Common myeloid progenitor, CD34-positive (primary cell): ENCODE measurements around the gene RCOR1.

Experiments
- CTCF ChIA-PET: fragments of 350-600 bp; sonication (Branson Sonifier 250); formaldehyde crosslinking; loops from one replicate; lab custom pipeline; 2021; ENCODE audit warnings: antibody characterized with exemption; lab: Charles Lee
- POLR2A ChIA-PET: fragments of 350-600 bp; sonication (Branson Sonifier 250); formaldehyde crosslinking; loops from one replicate; lab custom pipeline; 2021; ENCODE audit warnings: antibody characterized with exemption; lab: Charles Lee
- DNase-seq, 3 donors: peaks; one replicate each; pipeline versions ENCODE4 v3.0.0 to v3.0.0-alpha.2; 2013
- H3K27ac ChIP-seq, 2 experiments: 1 replicate in 1 of 2; 2 replicates in 1 of 2; pipeline ENCODE4 v1.7.0; 2013; ENCODE audit warnings: inconsistent platforms in 2 of 2, low read length in 2 of 2, mild to moderate bottlenecking in 2 of 2, low read depth in 1 of 2, moderate library complexity in 1 of 2; ENCODE audit not compliant: severe bottlenecking in 2 of 2, insufficient read depth in 1 of 2, poor library complexity in 1 of 2
- H3K27me3 ChIP-seq, 5 experiments: replicated peaks in 2 of 5; 1 replicate in 3 of 5; 2 replicates in 2 of 5; pipeline versions ENCODE4 v1.6.1 to v1.7.0; 2013; ENCODE audit warnings: low read length in 4 of 5, mild to moderate bottlenecking in 2 of 5, moderate library complexity in 2 of 5, inconsistent platforms in 1 of 5; ENCODE audit not compliant: insufficient read depth in 5 of 5, control insufficient read depth in 4 of 5
- H3K36me3 ChIP-seq, 4 experiments: 1 replicate in 2 of 4; 2 replicates in 2 of 4; pipeline versions ENCODE4 v1.6.1 to v1.7.0; 2013; ENCODE audit warnings: low read length in 3 of 4, control low read depth in 1 of 4, mild to moderate bottlenecking in 1 of 4; ENCODE audit not compliant: control insufficient read depth in 4 of 4, insufficient read depth in 4 of 4
- H3K4me1 ChIP-seq, 4 experiments: 1 replicate in 3 of 4; 2 replicates in 1 of 4; pipeline versions ENCODE4 v1.6.1 to v1.7.1; 2013; ENCODE audit warnings: low read length in 3 of 4, mild to moderate bottlenecking in 3 of 4, control low read depth in 1 of 4, inconsistent platforms in 1 of 4, moderate library complexity in 1 of 4; ENCODE audit not compliant: control insufficient read depth in 4 of 4, insufficient read depth in 4 of 4; ENCODE audit errors: control extremely low read depth in 1 of 4
- H3K4me3 ChIP-seq, 7 experiments: 1 replicate in 4 of 7; 2 replicates in 3 of 7; pipeline versions ENCODE4 v1.5.1 to v1.7.0; 2013; ENCODE audit warnings: mild to moderate bottlenecking in 7 of 7, low read length in 6 of 7, moderate library complexity in 6 of 7, inconsistent platforms in 2 of 7, low read depth in 2 of 7, control low read depth in 1 of 7; ENCODE audit not compliant: insufficient read depth in 4 of 7, control insufficient read depth in 1 of 7; ENCODE audit errors: extremely low read depth in 1 of 7
- H3K9me3 ChIP-seq, 5 experiments: 1 replicate in 4 of 5; 2 replicates in 1 of 5; pipeline versions ENCODE4 v1.6.1 to v1.7.1; 2013; ENCODE audit warnings: low read length in 4 of 5, mild to moderate bottlenecking in 2 of 5, inconsistent platforms in 1 of 5, low read depth in 1 of 5, moderate library complexity in 1 of 5; ENCODE audit not compliant: control insufficient read depth in 4 of 5, insufficient read depth in 2 of 5; ENCODE audit errors: control extremely low read depth in 1 of 5
- WGBS: methylation state at CpG from one replicate; pipeline ENCODE4 v1.1.5; 2013; ENCODE audit not compliant: insufficient coverage; 5-methylcytosine and 5-hydroxymethylcytosine counted together

The RCOR1 gene

DNA sequence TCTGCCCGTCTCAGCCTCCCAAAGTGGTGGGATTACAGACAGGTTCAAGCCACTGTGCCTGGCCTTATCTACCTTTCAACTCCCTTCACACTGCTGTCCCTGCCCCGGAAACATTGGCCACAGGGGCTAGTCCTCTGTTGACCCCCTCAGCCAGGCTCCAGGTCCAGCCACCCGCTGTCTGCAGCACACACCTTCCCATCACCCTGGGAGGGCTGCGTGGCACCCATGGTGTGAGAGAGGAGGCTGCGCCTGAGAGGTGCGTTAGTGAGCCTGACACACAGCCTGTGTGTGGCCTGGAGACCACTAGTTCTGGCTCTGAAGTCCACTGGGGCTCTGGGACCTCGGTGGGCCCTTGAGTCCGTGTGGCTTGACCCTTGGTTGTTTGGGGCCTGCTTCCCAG, 156.4 kb downstream of the RCOR1 start:
- ChIA-PET POLR2A (no interaction called here), CTCF (no interaction called here)
- DNase-seq: no peak
- Histone ChIP-seq H3K27ac (no peak overlapping the region), H3K27me3 (no peaks in the 10 kb centered on the region), H3K36me3 (no peaks in the 10 kb centered on the region), H3K4me1 (no peaks in the 10 kb centered on the region), H3K9me3 (no peaks in the 10 kb centered on the region), H3K4me3 (no peak overlapping the region)
- WGBS: 98% methylated on average over 7 of the region's 8 CpGs

GRCh38 chr14:102749393-102750305, 157.2 kb downstream of the RCOR1 start:
- 97% methylated on average over 31 of the region's 33 CpGs for WGBS
- no peaks in the 10 kb centered on the region for H3K4me1 ChIP-seq
- H3K4me3 ChIP-seq: no peak overlapping the region
- no peak for DNase-seq
- no peaks in the 10 kb centered on the region for H3K9me3 ChIP-seq
- H3K36me3 ChIP-seq: no peaks in the 10 kb centered on the region
- CTCF ChIA-PET: no interaction called here
- no peaks in the 10 kb centered on the region for H3K27me3 ChIP-seq
- POLR2A ChIA-PET: no interaction called here
- H3K27ac ChIP-seq: no peak overlapping the region

- ChIA-PET POLR2A (no interaction called here), CTCF (no interaction called here)
- Histone ChIP-seq H3K4me1 (no peaks in the 10 kb centered on the region), H3K27ac (no peak overlapping the region), H3K4me3 (no peak overlapping the region), H3K27me3 (no peaks in the 10 kb centered on the region), H3K36me3 (no peaks in the 10 kb centered on the region), H3K9me3 (no peaks in the 10 kb centered on the region)
- 98% methylated on average over 13 of the region's 14 CpGs for WGBS
- no peak for DNase-seq
These were observed 157.9 kb downstream of the RCOR1 start for GRCh38 chr14:102750376-102750775.

DNA sequence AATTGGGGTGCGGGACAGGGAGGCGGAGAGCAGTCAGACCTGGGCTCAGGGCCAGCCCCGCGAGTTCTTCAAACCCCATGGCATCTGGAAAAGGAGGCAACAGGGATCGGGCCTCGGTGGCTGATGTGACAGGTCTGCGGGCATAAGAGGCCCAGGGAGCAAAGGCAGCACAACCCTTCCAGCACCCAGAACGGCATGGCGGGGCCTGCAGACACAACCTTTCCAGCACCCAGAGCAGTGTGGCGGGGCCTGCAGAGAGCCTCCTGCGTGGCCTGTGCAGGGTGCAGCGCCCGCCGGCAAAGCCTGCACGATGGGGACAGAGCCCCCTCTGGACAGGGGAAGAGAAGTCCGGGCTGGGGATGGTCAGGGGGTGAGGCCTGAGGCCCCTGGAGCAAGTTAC, 158.6 kb downstream of the RCOR1 start:
- POLR2A ChIA-PET: no interaction called here
- no peaks in the 10 kb centered on the region for H3K4me1 ChIP-seq
- no peak for DNase-seq
- H3K36me3 ChIP-seq: no peaks in the 10 kb centered on the region
- WGBS: 93% methylated on average over 12 of the region's 16 CpGs
- H3K9me3 ChIP-seq: no peaks in the 10 kb centered on the region
- H3K4me3 ChIP-seq: no peak overlapping the region
- CTCF ChIA-PET: no interaction called here
- no peak overlapping the region for H3K27ac ChIP-seq
- H3K27me3 ChIP-seq: no peaks in the 10 kb centered on the region

DNA sequence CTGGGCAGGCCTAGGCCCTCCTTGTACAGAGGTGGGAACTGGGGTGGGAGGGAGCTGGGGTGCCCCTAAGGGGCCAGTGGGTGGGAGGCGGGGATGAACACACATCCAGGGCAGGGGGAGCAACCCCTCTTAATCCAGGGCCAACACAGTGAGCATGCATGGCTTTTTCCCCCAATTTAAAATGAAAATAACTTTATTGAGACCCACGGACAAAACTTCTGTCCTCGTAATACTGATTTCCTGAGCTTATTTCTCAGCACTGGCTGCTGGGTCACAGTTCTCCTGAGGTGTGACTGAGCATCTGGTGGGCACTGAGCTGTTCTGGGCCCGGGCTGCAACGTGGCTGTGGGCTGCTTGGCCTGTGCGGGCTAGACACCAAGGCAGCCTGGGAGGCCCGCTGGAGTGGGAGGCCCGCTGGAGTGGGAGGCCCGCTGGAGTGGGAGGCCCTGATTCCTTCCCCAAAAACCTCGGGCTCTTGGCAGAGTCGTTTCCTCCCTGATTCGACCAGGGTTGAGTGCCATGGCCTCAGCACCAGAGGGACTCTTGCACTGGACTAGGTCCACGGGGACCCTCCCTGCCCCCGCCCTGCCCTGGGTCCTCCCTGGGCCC, 159.9 kb downstream of the RCOR1 start:
- Histone ChIP-seq H3K9me3 (no peaks in the 10 kb centered on the region), H3K4me1 (no peaks in the 10 kb centered on the region), H3K27ac (no peak overlapping the region), H3K36me3 (no peaks in the 10 kb centered on the region), H3K4me3 (no peak overlapping the region), H3K27me3 (no peaks in the 10 kb centered on the region)
- WGBS: 75% methylated on average over 13 of the region's 14 CpGs
- ChIA-PET POLR2A (no interaction called here), CTCF (interaction anchor here (0.6 kb wide), 1 partner anchor 19 kb away, joined by 3 read pairs; no protein-coding TSS in a partner anchor)
- DNase-seq: no peak

GRCh38 chr14:102754370-102755262, 162.2 kb downstream of the RCOR1 start:
- no peaks in the 10 kb centered on the region for H3K4me1 ChIP-seq
- 95% methylated on average over 16 of the region's 17 CpGs for WGBS
- H3K27me3 ChIP-seq: no peaks in the 10 kb centered on the region
- H3K9me3 ChIP-seq: no peaks in the 10 kb centered on the region
- DNase-seq: no peak
- no peak overlapping the region for H3K27ac ChIP-seq
- CTCF ChIA-PET: interaction anchor here (1.3 kb wide), 1 partner anchor 19 kb away, joined by 3 read pairs; no protein-coding TSS in a partner anchor
- POLR2A ChIA-PET: no interaction called here
- no peak overlapping the region for H3K4me3 ChIP-seq
- H3K36me3 ChIP-seq: no peaks in the 10 kb centered on the region
